Right lung (tissue), 5 donors: ENCODE data around the gene ASB10. TPM values are rescaled to one million over a fixed set of nuclear protein-coding genes. Genes with fewer than 3 reads are reported as not detected.

Source experiments
- DNase-seq, 2 donors: peaks; one replicate each; pipeline ENCODE4 v3.0.0-alpha.2; 2013
- polyA plus RNA-seq, 5 donors: library from polyadenylated mRNA; unstranded; fragments of 120-200 nt; gene quantifications; one replicate each; pipeline versions ENCODE4 v1.2.1 to v1.2.3, GENCODE V29; 2013; ENCODE audit warnings: inconsistent platforms in 1 of 5, low replicate concordance in 1 of 5; ENCODE audit not compliant: insufficient read length in 5 of 5, insufficient read depth in 1 of 5

ASB10 gene
- polyA plus RNA-seq, 5 donors: 0.23 TPM; not detected in 4

- DNase-seq: peak in 1 of 2 donors; percentile 31
Observed at GRCh38 chr7:151167197-151167961, 19.7 kb downstream of the ASB10 start, which contains the start of gene GBX1. TSS of gene GBX1 (minus strand) at chr7:151167694. CDS start at chr7:151167548, 146 bp downstream.

GRCh38 chr7:151166629-151167196 lies 20.3 kb downstream of the ASB10 start:
- DNase-seq: no peak

GRCh38 chr7:151161757-151162156 lies 25.3 kb downstream of the ASB10 start:
- no peak for DNase-seq

- no peak for DNase-seq
Observed at GRCh38 chr7:151157645-151158329, 29.3 kb downstream of the ASB10 start.

GRCh38 chr7:151152643-151153513 lies 34.2 kb downstream of the ASB10 start:
- DNase-seq: no peak

- no peak for DNase-seq
Observed at GRCh38 chr7:151150388-151150787, 36.7 kb downstream of the ASB10 start.

- no peak for DNase-seq
Observed at GRCh38 chr7:151148319-151149259, 38.5 kb downstream of the ASB10 start.

- DNase-seq: no peak
Observed at GRCh38 chr7:151146761-151147160, 40.3 kb downstream of the ASB10 start.

- DNase-seq: no peak
Observed at GRCh38 chr7:151144387-151144786, 42.7 kb downstream of the ASB10 start.

- DNase-seq: no peak
Observed at GRCh38 chr7:151143261-151144015, 43.6 kb downstream of the ASB10 start.

- no peak for DNase-seq
Observed at GRCh38 chr7:151142686-151143040, 44.4 kb downstream of the ASB10 start.

- no peak for DNase-seq
Observed at GRCh38 chr7:151141855-151142685, 45.0 kb downstream of the ASB10 start.

- no peak for DNase-seq
Observed at GRCh38 chr7:151141311-151141854, 45.7 kb downstream of the ASB10 start.

- no peak for DNase-seq
Observed at GRCh38 chr7:151140826-151141225, 46.2 kb downstream of the ASB10 start.

- no peak for DNase-seq
Observed at GRCh38 chr7:151139791-151140190, 47.3 kb downstream of the ASB10 start.

GRCh38 chr7:151139071-151139790 lies 47.8 kb downstream of the ASB10 start:
- no peak for DNase-seq

- no peak for DNase-seq
Observed at GRCh38 chr7:151138153-151138851, 48.7 kb downstream of the ASB10 start.
